ENCODE results near the gene GBP4.

GBP4 gene

DNA sequence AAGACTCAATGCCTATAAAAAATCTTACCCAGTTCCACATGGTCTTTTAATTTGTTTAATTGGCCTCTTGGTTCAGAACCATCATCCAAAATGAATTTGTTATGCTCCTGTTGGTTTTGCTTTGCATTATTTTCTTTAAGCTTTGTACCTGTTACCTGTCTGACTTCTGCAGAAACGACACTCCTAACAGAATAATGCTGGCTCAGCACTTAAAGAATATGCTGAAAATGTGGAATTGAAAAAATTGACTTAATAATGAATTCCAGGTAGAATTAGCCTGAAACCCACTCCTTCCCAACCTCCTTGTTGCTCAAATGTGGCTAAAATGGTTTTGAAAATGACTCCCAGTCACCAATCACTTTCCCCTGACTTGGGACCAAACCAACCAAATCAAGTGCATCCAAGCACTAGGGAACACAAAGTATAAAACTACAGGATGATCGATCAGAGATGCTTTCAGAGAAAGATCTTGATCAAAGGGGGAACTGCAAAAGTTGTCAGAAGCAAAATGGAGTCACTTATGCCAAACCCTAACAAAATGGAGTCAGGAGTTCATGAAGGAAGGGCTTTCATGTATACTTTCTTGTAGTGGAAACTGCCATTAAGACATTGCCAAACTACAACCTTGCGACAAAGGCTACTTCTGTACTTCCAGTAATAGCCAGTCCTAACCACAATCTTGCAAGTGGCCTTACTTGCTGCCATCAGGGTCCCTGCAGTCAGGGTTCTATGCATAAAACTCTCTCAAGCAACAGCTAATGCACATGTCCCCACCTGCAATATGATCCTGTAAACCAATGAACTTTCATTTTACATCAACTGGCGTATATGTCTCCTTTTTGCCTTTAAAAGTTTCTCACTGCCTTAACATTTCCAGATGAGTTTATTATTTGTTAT is 28.3 kb downstream of the GBP4 start:
- TF ChIP-seq CTCF (conservative IDR thresholded peaks at IDR 0.05; ENCODE audit: low read depth, low read length), result no peak
- DNase-seq (ENCODE audit: low read depth), result no peak
- H3K4me3 ChIP-seq (ENCODE audit: low read depth, low read length), result no peak overlapping the region

DNA sequence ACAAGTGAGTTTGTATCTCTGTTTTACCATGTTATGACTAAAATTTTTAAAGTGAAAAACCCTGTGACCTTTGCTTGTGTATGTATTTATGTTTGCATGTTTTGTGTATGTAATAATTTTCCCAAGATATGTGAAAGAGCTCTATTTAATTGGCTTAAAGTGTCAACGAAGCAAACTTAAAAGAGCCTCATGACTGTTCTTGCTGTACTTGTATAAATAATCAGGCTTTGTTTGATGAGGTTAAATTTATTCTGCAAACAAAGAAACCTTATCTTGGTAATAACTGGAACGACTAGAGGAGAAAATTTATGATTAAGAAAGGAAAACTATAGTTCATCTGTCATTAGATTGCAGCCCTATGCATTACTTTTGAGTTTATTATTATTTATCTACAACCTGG is 29.6 kb downstream of the GBP4 start:
- TF ChIP-seq CTCF (conservative IDR thresholded peaks at IDR 0.05; ENCODE audit: low read depth, low read length), result no peak
- DNase-seq (ENCODE audit: low read depth), result no peak
- no peak overlapping the region for H3K4me3 ChIP-seq (ENCODE audit: low read depth, low read length)

- no peak for DNase-seq (ENCODE audit: low read depth)
- TF ChIP-seq CTCF (conservative IDR thresholded peaks at IDR 0.05; ENCODE audit: low read depth, low read length), result no peak
- H3K4me3 ChIP-seq (ENCODE audit: low read depth, low read length), result no peak overlapping the region
Measured at GRCh38 chr1:89167590-89168230, 31.0 kb downstream of the GBP4 start.

- TF ChIP-seq CTCF (conservative IDR thresholded peaks at IDR 0.05; ENCODE audit: low read depth, low read length), result no peak
Measured at GRCh38 chr1:89166705-89167104, 32.0 kb downstream of the GBP4 start.

DNA sequence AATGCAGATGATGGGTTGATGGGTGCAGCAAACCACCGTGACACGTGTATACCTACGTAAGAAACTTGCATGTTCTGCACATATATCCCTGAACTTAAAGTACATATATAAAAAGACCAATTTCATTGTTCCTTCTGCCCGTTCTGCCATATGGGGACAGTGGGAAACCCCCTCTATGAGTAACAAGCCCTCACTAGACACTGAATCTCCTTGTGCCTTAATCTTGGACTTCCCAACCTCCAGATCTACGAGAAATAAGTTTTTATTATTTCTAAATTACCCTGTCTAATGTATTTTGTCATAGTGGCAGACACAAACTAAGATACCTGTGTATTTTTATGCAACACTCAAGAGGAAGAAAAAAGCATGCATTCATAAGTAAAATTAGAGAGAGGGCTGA is 32.9 kb downstream of the GBP4 start:
- DNase-seq (ENCODE audit: low read depth), result no peak
- no peak for TF ChIP-seq CTCF (conservative IDR thresholded peaks at IDR 0.05; ENCODE audit: low read depth, low read length)
- H3K4me3 ChIP-seq (ENCODE audit: low read depth, low read length), result no peak overlapping the region

More at GRCh38 chr1:89166705-89167104, 32.0 kb downstream of the GBP4 start:
- DNase-seq (ENCODE audit: low read depth), result no peak
- H3K4me3 ChIP-seq (ENCODE audit: low read depth, low read length), result no peak overlapping the region

- H3K4me3 ChIP-seq (ENCODE audit: low read depth, low read length), result no peak overlapping the region
- no peak for TF ChIP-seq CTCF (conservative IDR thresholded peaks at IDR 0.05; ENCODE audit: low read depth, low read length)
- no peak for DNase-seq (ENCODE audit: low read depth)
Measured at GRCh38 chr1:89151047-89151446, 47.7 kb downstream of the GBP4 start.

Measured in choroid plexus epithelial cell (primary cell).